Stomach (tissue), 4 donors: ENCODE data around the gene RPP25.

Source experiments
- CTCF ChIP-seq, 7 experiments: fragments of 450-650 bp in 4 of 7; fragments of 200-600 bp in 3 of 7; sonication (generic) in 3 of 7; IDR thresholded peaks; one replicate each; pipeline ENCODE4 v1.5.1; 2016 to 2019; ENCODE audit warnings: antibody characterized with exemption in 7 of 7, control low read depth in 2 of 7, mild to moderate bottlenecking in 1 of 7
- POLR2AphosphoS5 ChIP-seq, 3 donors: sonication (generic); formaldehyde crosslinking; IDR thresholded peaks; one replicate each; pipeline ENCODE4 v1.6.1; 2016; ENCODE audit warnings: antibody characterized with exemption in 3 of 3

- no peak for TF ChIP-seq CTCF (IDR thresholded peaks at IDR 0.05)
- TF ChIP-seq POLR2AphosphoS5 (IDR thresholded peaks at IDR 0.05) = no peak
Observed at GRCh38 chr15:74951006-74951405, 5.6 kb downstream of the RPP25 start.
